ENCODE measurements around the gene FASTKD1.

FASTKD1 gene

GRCh38 chr2:169509955-169510354 is 63.7 kb downstream of the FASTKD1 start:
- H3K4me3 ChIP-seq (ENCODE audit: control insufficient read depth, low read depth, low read length) = no peak overlapping the region
- TF ChIP-seq CTCF (IDR thresholded peaks at IDR 0.05; ENCODE audit: control insufficient read depth, insufficient read depth, low read depth, low read length, missing control alignments) = no peak
- DNase-seq (ENCODE audit: low read depth) = no peak

GRCh38 chr2:169509298-169509885 is 64.3 kb downstream of the FASTKD1 start, which contains the start of gene KLHL41:
Gene KLHL41, plus strand, starts transcription at chr2:169509702. Its CDS starts 77 bp downstream, at chr2:169509779.
- no peak for TF ChIP-seq CTCF (IDR thresholded peaks at IDR 0.05; ENCODE audit: control insufficient read depth, insufficient read depth, low read depth, low read length, missing control alignments)
- no peak within 1 kb of the TSS for H3K4me3 ChIP-seq (ENCODE audit: control insufficient read depth, low read depth, low read length)
- DNase-seq (ENCODE audit: low read depth) = no peak

GRCh38 chr2:169507698-169508097 is 66.0 kb downstream of the FASTKD1 start:
- DNase-seq (ENCODE audit: low read depth) = no peak
- no peak overlapping the region for H3K4me3 ChIP-seq (ENCODE audit: control insufficient read depth, low read depth, low read length)
- no peak for TF ChIP-seq CTCF (IDR thresholded peaks at IDR 0.05; ENCODE audit: control insufficient read depth, insufficient read depth, low read depth, low read length, missing control alignments)

GRCh38 chr2:169504651-169505050 is 69.0 kb downstream of the FASTKD1 start:
- no peak overlapping the region for H3K4me3 ChIP-seq (ENCODE audit: control insufficient read depth, low read depth, low read length)
- DNase-seq (ENCODE audit: low read depth) = no peak
- TF ChIP-seq CTCF (IDR thresholded peaks at IDR 0.05; ENCODE audit: control insufficient read depth, insufficient read depth, low read depth, low read length, missing control alignments) = no peak

GRCh38 chr2:169495310-169495928 is 78.2 kb downstream of the FASTKD1 start:
- H3K4me3 ChIP-seq (ENCODE audit: control insufficient read depth, low read depth, low read length) = no peak overlapping the region
- TF ChIP-seq CTCF (IDR thresholded peaks at IDR 0.05; ENCODE audit: control insufficient read depth, insufficient read depth, low read depth, low read length, missing control alignments) = no peak
- DNase-seq (ENCODE audit: low read depth) = no peak

- DNase-seq (ENCODE audit: low read depth) = no peak
- H3K4me3 ChIP-seq (ENCODE audit: control insufficient read depth, low read depth, low read length) = no peak overlapping the region
- TF ChIP-seq CTCF (IDR thresholded peaks at IDR 0.05; ENCODE audit: control insufficient read depth, insufficient read depth, low read depth, low read length, missing control alignments) = no peak
Observed at GRCh38 chr2:169493360-169493759, 80.3 kb downstream of the FASTKD1 start.
